HG03558 (cell line): ENCODE data around the gene COQ8B.

ENCODE experiments used
- ATAC-seq: cut with Tn5 transposase; IDR thresholded peaks from one replicate; pipeline ENCODE4 v1.9.1; 2021; ENCODE audit warnings: moderate number of reproducible peaks; ENCODE audit not compliant: unreplicated experiment; ENCODE audit errors: extremely low read depth

The COQ8B gene

GRCh38 chr19:40693150-40693788 is 23.4 kb downstream of the COQ8B start:
- no peak for ATAC-seq

DNA sequence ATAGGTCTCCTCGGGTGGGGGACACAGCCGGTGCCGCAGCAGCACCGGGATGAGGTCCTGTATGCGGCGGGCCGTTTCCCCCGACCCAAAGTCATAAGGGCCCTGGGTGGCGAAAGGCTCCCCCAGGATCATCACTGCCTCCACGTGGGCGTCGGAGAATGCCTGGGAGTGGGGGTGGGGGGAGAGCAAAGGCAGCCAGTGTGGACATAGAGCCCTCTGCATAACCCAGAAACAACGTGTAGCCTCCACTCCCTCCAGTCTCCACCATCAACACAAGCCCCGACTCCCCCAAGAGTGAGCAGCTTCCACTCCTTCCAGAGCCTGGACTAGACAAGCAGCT is 24.5 kb downstream of the COQ8B start:
- no peak for ATAC-seq

DNA sequence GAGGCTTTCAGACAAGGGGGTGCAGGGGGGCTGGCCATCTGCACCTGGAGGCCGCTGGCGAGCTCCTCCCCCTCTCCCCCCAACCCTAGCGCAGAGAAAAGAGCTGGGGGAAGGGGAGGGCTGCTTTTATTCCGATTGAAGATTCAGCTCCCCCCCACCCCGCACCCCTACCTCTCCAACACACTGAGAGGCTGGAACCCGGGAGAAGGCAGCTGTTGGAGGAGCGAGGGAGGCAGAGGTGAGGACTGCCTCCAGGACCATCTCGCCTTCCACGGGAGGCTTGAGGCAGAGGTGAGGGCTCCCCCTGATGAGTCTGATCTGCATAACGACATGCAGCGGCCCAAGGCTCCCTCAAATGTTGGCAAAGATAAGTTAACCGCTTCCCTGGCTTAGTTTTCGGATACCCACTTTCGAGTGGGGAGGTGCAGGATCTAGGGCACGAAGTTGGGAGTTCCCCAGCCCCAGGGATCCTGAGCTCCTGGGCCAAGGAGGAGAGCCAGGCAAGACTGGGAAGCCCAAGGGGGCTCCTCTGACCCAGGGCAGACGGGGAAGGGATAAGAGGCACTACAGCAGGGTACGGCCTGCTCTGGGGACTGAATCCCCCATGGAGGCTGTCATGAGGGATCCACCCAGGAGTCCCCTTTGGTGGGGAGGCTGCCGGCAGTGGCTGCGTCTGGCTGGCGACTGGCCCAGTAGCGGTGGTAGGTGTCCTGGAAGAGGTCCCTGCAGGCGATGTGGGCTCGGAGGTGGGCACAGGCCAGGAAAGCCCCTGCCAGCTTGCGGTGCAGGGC is 25.1 kb downstream of the COQ8B start:
- ATAC-seq = no peak

DNA sequence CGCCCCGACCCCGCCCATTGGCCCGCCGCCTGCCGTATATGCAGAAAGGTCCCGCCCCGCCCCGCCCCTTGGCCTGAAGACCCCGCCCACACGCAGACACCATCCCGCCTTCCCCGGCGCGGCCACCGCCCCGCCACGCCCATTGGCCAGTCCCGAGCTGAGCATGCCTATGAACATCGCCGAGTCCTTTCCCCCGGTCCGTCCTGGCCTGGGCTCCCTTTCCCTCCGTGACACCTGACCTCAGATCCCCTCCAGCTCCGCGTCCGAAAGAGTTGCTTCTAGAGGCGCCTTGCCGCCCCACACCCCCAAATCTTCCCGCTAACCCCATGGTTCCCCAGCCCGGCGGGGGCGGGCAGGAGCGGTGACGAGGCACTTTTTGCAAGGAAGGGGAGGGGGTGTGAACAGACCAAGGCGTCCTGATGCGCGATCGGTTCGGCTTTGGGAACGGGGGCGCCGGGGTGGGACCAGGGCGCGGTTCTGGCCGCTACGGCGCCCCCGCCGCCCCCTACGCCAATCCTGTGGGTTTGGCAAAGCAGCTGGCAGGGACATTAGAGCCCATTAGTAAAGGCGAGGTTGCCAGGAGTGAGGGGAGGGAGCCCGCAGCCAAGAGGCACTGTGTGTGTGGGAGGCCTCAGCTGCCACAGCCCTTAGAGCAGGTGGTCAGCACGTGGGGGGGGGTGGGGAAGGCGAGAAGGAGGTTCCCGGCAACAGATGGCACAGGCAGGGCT is 25.8 kb downstream of the COQ8B start:
- ATAC-seq = no peak

DNA sequence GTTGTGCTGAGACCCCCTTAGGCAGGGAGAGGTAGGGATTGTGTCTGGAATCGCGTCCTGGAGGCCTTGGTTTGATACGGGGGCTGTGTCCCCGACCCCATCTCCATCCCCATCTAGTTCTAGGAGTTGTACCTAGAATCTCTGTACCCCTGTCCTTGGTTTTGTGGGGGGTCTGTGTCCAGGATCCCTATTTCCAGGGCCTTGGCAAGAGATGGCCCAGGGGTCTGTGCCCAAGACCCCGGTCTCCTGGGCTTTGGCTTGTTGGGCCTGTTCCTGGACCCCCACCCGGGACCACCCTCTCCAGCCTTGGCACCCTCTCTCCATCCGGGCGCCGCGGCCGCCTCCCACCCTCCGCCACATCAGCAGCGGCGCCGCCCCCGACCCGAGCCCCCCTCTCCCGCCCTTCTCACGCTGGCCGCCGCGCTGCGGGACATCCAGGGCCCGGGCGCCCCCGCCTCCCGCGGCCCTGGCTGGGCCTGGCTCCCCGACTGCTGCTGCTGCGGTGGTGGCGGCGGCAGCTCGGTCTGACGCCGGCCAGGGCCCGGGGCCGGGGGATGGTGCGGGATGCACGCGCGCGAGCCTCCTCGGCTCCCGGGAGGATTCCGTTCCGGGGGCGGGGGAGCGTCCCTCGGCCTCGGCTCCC is 26.5 kb downstream of the COQ8B start, which contains the start of gene NUMBL:
NUMBL (minus strand) TSS at position 602 of the 643 bp plus-strand sequence; CDS start at position 434, 168 bp downstream.
- no peak for ATAC-seq

DNA sequence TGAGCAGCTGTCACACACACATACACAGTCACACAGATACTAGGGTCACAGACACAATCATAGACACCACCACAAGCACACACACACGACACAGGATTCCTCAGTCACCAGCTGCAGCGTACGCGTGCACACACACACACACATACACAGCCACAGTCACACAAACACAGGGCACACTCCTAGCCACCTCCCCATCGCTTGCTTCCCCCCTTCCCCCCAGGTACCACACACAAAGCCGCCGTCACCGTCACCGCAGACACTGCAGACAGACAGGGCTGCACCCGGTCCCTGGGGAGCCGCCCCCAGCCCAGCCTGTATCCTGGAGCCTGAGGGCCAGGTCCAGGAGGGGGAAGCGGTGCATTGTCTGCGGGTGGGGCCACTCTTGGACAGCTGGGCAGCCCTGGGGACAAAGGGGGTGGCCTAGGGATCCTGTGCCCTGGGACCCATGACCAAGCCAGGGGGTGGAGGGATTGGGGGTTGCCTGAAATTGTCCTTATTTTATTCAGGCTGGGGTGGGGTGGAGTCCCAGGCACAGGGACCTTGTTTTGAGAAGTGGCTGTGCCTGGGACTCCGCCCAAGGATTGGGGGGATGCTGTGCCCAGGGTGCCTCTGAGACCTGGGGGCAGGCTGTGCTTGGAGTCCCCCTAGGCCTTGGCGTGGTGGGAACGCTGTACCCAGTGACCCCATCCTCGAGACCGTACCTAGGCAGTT is 27.2 kb downstream of the COQ8B start:
- no peak for ATAC-seq

DNA sequence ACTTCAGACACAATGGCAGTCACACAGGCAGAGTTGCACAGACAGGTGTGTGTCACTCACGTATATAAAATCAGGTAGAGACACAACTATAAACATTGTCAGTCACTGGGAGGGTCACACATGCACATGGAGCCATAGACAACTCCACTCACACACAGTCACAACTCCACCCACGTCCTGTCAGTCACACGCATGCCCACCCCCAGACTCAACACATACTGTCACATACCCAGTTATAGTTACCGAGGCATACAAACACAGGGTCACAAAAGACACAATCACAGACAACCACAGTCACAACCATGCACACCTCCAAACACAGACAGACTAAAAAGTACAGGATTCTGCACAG is 27.7 kb downstream of the COQ8B start:
- no peak for ATAC-seq

- ATAC-seq = no peak
These were observed 28.4 kb downstream of the COQ8B start for GRCh38 chr19:40688309-40688708.

DNA sequence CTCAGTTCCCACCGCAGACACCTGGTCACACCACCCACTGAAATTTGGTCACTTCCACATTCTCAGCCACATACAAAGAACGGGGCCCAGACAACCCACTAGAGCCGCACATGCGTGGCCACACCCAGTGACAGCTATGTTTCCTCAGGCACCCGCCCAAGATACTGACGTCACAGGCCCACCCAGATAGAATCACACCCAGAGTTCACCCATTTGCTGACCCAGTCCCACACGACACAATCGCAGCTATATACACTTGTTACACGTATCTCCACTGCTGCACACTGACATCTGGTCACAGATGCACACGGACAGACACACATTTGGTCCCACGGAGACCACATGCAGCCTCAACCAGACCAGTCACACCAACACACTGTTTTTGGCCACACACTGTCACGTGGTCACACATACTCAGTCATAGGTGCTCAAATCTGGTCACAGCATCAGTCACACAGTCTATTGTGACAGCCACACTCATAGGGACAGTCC is 29.1 kb downstream of the COQ8B start:
- ATAC-seq = no peak

- no peak for ATAC-seq
These were observed 29.7 kb downstream of the COQ8B start for GRCh38 chr19:40686882-40687524.

DNA sequence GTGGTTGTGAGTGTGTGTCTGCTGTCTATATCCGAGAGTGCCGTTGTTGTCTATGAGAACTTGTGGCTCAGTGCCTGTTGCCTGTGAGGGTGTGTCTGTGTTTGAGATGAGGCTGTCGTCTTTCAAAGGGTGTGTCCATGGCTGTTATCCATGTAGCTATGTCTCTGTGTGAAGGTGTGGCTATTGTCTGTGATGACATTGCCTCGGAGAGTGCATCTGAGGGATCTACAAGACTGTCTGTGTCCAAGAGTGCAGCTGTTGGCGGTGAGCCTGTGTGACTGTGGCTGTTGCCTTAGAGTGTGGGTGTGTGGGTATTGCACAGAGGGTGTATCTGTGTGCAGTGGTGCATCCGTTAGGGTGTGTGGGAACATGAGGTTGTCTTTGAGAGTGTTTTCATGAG is 31.1 kb downstream of the COQ8B start:
- ATAC-seq = no peak

GRCh38 chr19:40685016-40685526 is 31.6 kb downstream of the COQ8B start:
- no peak for ATAC-seq

GRCh38 chr19:40684280-40684679 is 32.4 kb downstream of the COQ8B start:
- ATAC-seq = no peak

DNA sequence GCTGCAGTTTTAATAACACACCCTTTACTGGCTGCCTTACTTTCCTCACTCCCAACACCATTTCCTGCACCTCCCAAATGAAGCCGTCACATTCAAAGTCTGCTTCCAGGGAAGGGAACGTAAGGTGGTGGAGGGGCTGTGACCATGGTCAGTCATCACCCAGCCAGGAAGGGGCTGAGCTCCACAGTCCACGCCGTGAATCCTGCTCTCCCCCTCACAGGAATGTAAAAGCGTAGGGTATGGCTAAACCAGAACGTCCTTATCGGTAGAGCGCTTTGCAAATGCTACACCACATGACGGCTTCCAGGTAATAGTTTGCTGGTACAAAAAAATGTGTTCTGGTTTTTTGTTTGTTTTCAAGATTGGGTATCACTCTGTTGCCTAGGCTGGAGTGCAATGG is 33.2 kb downstream of the COQ8B start:
- ATAC-seq = no peak

- ATAC-seq = no peak
These were observed 34.2 kb downstream of the COQ8B start for GRCh38 chr19:40682431-40682964.

DNA sequence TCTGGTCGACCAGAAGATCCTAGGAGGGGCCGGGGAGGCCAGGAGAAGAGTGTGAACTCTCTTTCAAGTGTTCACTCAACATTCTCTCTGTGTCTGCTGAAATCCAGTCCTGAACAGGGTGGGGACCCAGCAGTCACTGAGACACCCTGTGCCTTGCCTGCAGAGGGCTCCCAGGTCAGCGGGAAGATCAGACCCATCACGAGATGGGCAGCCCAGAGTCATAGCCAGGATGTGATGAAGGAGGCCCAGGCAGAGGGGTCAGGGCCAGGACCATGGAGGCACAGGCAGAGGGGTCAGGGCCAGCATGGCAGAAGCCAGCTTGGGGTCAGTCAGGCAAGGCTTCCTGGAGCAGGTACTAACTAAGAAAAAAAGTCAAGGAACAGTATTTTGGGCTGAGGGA is 35.6 kb downstream of the COQ8B start:
- no peak for ATAC-seq

DNA sequence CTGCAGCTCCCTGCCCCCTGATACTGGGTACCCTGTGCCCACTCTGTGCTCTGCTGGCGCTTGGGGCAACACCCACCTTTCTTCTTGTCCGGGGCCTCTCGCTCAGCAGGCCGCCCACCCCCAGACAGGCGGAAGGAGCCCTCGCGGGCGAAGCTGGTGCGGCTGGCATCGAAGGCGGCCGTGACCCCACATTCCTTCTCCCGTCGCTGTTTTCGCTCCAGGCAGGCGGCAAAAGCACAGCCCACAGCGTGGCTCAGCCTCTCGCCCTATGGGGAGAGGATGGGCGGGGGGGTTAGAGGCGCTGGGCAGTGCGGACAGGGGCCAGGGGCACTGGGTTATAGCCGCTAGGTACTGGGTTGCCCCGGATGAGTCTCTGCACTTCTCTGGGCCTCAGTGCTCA is 39.5 kb downstream of the COQ8B start:
- ATAC-seq = no peak

DNA sequence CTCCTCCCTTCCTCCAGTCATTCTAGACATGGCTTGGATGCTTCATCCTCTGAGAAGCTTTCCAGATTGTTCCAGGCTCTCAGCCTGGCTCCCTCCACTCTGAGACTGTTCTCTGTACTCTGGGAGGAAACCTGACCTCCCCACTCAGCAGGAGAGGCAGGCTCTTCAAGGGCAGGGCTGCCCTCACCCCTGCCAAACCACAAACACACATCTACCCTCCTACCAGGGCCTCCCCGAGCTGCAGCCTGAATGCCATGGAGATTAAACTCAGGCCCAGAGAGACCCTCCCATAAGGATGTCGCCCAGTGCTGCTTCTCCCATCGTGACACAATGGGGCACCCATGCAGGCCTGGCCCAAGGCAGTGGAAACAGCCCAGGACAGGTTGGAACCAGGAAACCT is 42.4 kb downstream of the COQ8B start:
- no peak for ATAC-seq

DNA sequence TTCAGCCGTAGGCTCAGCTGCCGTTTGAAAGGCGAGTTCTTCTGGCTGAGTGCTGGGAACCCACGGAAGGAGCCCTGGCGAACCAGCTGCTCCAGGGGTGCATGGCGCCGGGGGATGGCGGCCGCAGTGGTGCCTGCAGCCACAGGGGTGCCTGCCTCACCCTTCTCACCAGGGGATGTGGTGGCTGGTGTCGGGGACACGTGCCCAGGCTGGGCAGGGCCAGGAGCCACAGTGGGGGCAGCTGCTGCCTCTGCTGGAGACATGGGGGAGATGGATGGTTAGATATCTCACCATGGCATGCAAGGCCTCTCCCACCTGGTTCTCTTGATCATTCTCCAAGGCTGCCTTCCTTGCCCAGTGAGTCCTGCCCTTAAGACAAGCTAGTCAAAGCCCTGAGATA is 43.3 kb downstream of the COQ8B start:
- no peak for ATAC-seq
